ENCODE data around the gene CFAP20DC. TPM values are rescaled to one million over a fixed set of nuclear protein-coding genes. Genes with fewer than 3 reads are reported as not detected.
"Not testable (repeated sequence)": the region's sequence is repeated elsewhere in the genome, so short reads cannot be mapped to it uniquely, and the experiment has no call there.

CFAP20DC gene
- total and polyA plus RNA-seq, 2 experiments from 2014 or later, result 2.2 to 2.3 TPM

- H3K4me1 ChIP-seq (ENCODE audit: insufficient read depth), result peaks cover 8% of the 10 kb centered on the region
- no peaks in the 10 kb centered on the region for H3K27me3 ChIP-seq
- 50% methylated on average over 1 of the region's 1 CpG for WGBS (ENCODE audit: low lambda C conversion rate, missing lambda C conversion rate)
- no peaks in the 10 kb centered on the region for H3K9me3 ChIP-seq (ENCODE audit: low read depth)
- no peak overlapping the region for H2AFZ ChIP-seq
- no peaks in the 10 kb centered on the region for H3K79me2 ChIP-seq
- DNase-seq (ENCODE audit: low spot score), result no peak
- H4K20me1 ChIP-seq (ENCODE audit: insufficient read depth, poor library complexity, severe bottlenecking), result no peaks in the 10 kb centered on the region
- H3K27ac ChIP-seq, result no peak overlapping the region
- H3K9me2 ChIP-seq (replicated peaks; ENCODE audit: insufficient read depth), result no peaks in the 10 kb centered on the region
- H3K4me2 ChIP-seq, result peak overlapping the region; percentile 43
- no peak overlapping the region for H3K4me3 ChIP-seq
- no peaks in the 10 kb centered on the region for H3K36me3 ChIP-seq (replicated peaks; ENCODE audit: insufficient read depth, low read depth)
- TF ChIP-seq EZH2 (IDR thresholded peaks at IDR 0.05; ENCODE audit: borderline replicate concordance), result no peak
- TF ChIP-seq EZH2phosphoT487 (IDR thresholded peaks at IDR 0.05; ENCODE audit: low read depth, severe bottlenecking, unreplicated experiment), result no peak
- no peak for TF ChIP-seq CTCF (IDR thresholded peaks at IDR 0.05; ENCODE audit: poor library complexity)
These were observed 225.0 kb downstream of the CFAP20DC start for GRCh38 chr3:58824777-58825176.

- H4K20me1 ChIP-seq (ENCODE audit: insufficient read depth, poor library complexity, severe bottlenecking), result no peaks in the 10 kb centered on the region
- peak; percentile 79 for DNase-seq (ENCODE audit: low spot score)
- no peaks in the 10 kb centered on the region for H3K36me3 ChIP-seq (replicated peaks; ENCODE audit: insufficient read depth, low read depth)
- no peaks in the 10 kb centered on the region for H3K9me2 ChIP-seq (replicated peaks; ENCODE audit: insufficient read depth)
- no peaks in the 10 kb centered on the region for H3K27me3 ChIP-seq
- no peaks in the 10 kb centered on the region for H3K9me3 ChIP-seq (ENCODE audit: low read depth)
- no peak overlapping the region for H3K27ac ChIP-seq
- no peak for TF ChIP-seq EZH2 (IDR thresholded peaks at IDR 0.05; ENCODE audit: borderline replicate concordance)
- peak; percentile 84 for TF ChIP-seq CTCF (IDR thresholded peaks at IDR 0.05; ENCODE audit: poor library complexity)
- peak overlapping the region; percentile 43 for H3K4me2 ChIP-seq
- H3K4me3 ChIP-seq, result no peak overlapping the region
- H3K4me1 ChIP-seq (ENCODE audit: insufficient read depth), result peaks cover 8% of the 10 kb centered on the region
- 19% methylated on average over 7 of the region's 7 CpGs for WGBS (ENCODE audit: low lambda C conversion rate, missing lambda C conversion rate)
- no peaks in the 10 kb centered on the region for H3K79me2 ChIP-seq
- H2AFZ ChIP-seq, result no peak overlapping the region
These were observed 225.5 kb downstream of the CFAP20DC start for GRCh38 chr3:58824285-58824684.

- not testable (repeated sequence) for H2AFZ ChIP-seq; H4K20me1 ChIP-seq (ENCODE audit: insufficient read depth, poor library complexity, severe bottlenecking); H3K27me3 ChIP-seq; H3K36me3 ChIP-seq (replicated peaks; ENCODE audit: insufficient read depth, low read depth); DNase-seq (ENCODE audit: low spot score); H3K27ac ChIP-seq; H3K4me2 ChIP-seq; H3K4me3 ChIP-seq; H3K9me3 ChIP-seq (ENCODE audit: low read depth); H3K9me2 ChIP-seq (replicated peaks; ENCODE audit: insufficient read depth); H3K4me1 ChIP-seq (ENCODE audit: insufficient read depth); H3K79me2 ChIP-seq
- WGBS (ENCODE audit: low lambda C conversion rate, missing lambda C conversion rate), result 95% methylated on average over 24 of the region's 26 CpGs
These were observed 243.1 kb downstream of the CFAP20DC start for GRCh38 chr3:58806551-58807244.

GRCh38 chr3:58804914-58805313 lies 244.9 kb downstream of the CFAP20DC start:
- Histone ChIP-seq H3K4me1 (ENCODE audit: insufficient read depth) (no peaks in the 10 kb centered on the region), H3K4me3 (no peak overlapping the region), H3K27ac (no peak overlapping the region), H3K4me2 (no peak overlapping the region), H2AFZ (no peak overlapping the region), H3K27me3 (no peaks in the 10 kb centered on the region), H3K79me2 (no peaks in the 10 kb centered on the region), H3K36me3 (replicated peaks; ENCODE audit: insufficient read depth, low read depth) (no peaks in the 10 kb centered on the region), H3K9me3 (ENCODE audit: low read depth) (no peaks in the 10 kb centered on the region), H3K9me2 (replicated peaks; ENCODE audit: insufficient read depth) (no peaks in the 10 kb centered on the region), H4K20me1 (ENCODE audit: insufficient read depth, poor library complexity, severe bottlenecking) (no peaks in the 10 kb centered on the region)
- TF ChIP-seq EZH2 (IDR thresholded peaks at IDR 0.05; ENCODE audit: borderline replicate concordance) (no peak), EZH2phosphoT487 (IDR thresholded peaks at IDR 0.05; ENCODE audit: low read depth, severe bottlenecking, unreplicated experiment) (no peak), CTCF (IDR thresholded peaks at IDR 0.05; ENCODE audit: poor library complexity) (no peak)
- DNase-seq (ENCODE audit: low spot score), result no peak
- WGBS (ENCODE audit: low lambda C conversion rate, missing lambda C conversion rate), result 74% methylated on average over 2 of the region's 2 CpGs
